ENCODE results near the gene OPN5. TPM values are rescaled to one million over a fixed set of nuclear protein-coding genes. Genes with fewer than 3 reads are reported as not detected.

OPN5 gene
- total and polyA plus RNA-seq, 2 donors (not counting 1 experiment from before 2014, with no cell fraction given): not detected

GRCh38 chr6:47853766-47854165 is 71.9 kb downstream of the OPN5 start:
- no peak for TF ChIP-seq EZH2 (IDR thresholded peaks at IDR 0.05; ENCODE audit: low read length, missing control alignments)
- H3K4me1 ChIP-seq (ENCODE audit: control insufficient read depth, extremely low read depth, insufficient read depth, low read length): no peaks in the 10 kb centered on the region
- H4K20me1 ChIP-seq (ENCODE audit: control insufficient read depth, extremely low read depth, insufficient read depth, low read length): no peaks in the 10 kb centered on the region
- no peak for DNase-seq (ENCODE audit: low read depth in 2 of 2)
- no peaks in the 10 kb centered on the region for H3K36me3 ChIP-seq (ENCODE audit: control insufficient read depth, insufficient read depth, low read length)
- H3K9ac ChIP-seq (ENCODE audit: insufficient read depth, low read length): no peak overlapping the region
- no peaks in the 10 kb centered on the region for H3K79me2 ChIP-seq (ENCODE audit: control insufficient read depth, insufficient read depth, low read length)
- no peak overlapping the region for H3K27ac ChIP-seq (ENCODE audit: insufficient read depth, low read length)
- no peak overlapping the region for H3K4me3 ChIP-seq (replicated peaks in 1 of 4; ENCODE audit: control extremely low read depth in 1 of 4, insufficient read depth in 1 of 4, low read depth in 3 of 4, low read length in 4 of 4)
- H3K27me3 ChIP-seq (ENCODE audit: control insufficient read depth, insufficient read depth, low read length): no peaks in the 10 kb centered on the region
- no peaks in the 10 kb centered on the region for H3K9me3 ChIP-seq (ENCODE audit: control insufficient read depth, insufficient read depth, low read depth, low read length)
- H3K4me2 ChIP-seq (ENCODE audit: extremely low read depth, insufficient read depth, low read length): no peak overlapping the region
- H2AFZ ChIP-seq (ENCODE audit: low read length): no peak overlapping the region

GRCh38 chr6:47854971-47855370 is 73.1 kb downstream of the OPN5 start:
- Histone ChIP-seq H3K9ac (ENCODE audit: insufficient read depth, low read length) (no peak overlapping the region), H3K4me3 (replicated peaks in 1 of 4; ENCODE audit: control extremely low read depth in 1 of 4, insufficient read depth in 1 of 4, low read depth in 3 of 4, low read length in 4 of 4) (no peak overlapping the region), H3K4me2 (ENCODE audit: extremely low read depth, insufficient read depth, low read length) (no peak overlapping the region), H3K9me3 (ENCODE audit: control insufficient read depth, insufficient read depth, low read depth, low read length) (no peaks in the 10 kb centered on the region), H2AFZ (ENCODE audit: low read length) (no peak overlapping the region), H3K79me2 (ENCODE audit: control insufficient read depth, insufficient read depth, low read length) (no peaks in the 10 kb centered on the region), H3K27ac (ENCODE audit: insufficient read depth, low read length) (no peak overlapping the region), H4K20me1 (ENCODE audit: control insufficient read depth, extremely low read depth, insufficient read depth, low read length) (no peaks in the 10 kb centered on the region), H3K27me3 (ENCODE audit: control insufficient read depth, insufficient read depth, low read length) (no peaks in the 10 kb centered on the region), H3K4me1 (ENCODE audit: control insufficient read depth, extremely low read depth, insufficient read depth, low read length) (no peaks in the 10 kb centered on the region), H3K36me3 (ENCODE audit: control insufficient read depth, insufficient read depth, low read length) (no peaks in the 10 kb centered on the region)
- TF ChIP-seq CTCF (conservative IDR thresholded peaks at IDR 0.05 in 1 of 2, IDR thresholded peaks at IDR 0.05 in 1 of 2; ENCODE audit: low read depth in 1 of 2, low read length in 2 of 2) (no peak), EZH2 (IDR thresholded peaks at IDR 0.05; ENCODE audit: low read length, missing control alignments) (no peak)
- no peak for DNase-seq (ENCODE audit: low read depth in 2 of 2)

- no peak overlapping the region for H3K4me2 ChIP-seq (ENCODE audit: extremely low read depth, insufficient read depth, low read length)
- no peaks in the 10 kb centered on the region for H3K27me3 ChIP-seq (ENCODE audit: control insufficient read depth, insufficient read depth, low read length)
- H3K4me3 ChIP-seq (replicated peaks in 1 of 4; ENCODE audit: control extremely low read depth in 1 of 4, insufficient read depth in 1 of 4, low read depth in 3 of 4, low read length in 4 of 4): no peak overlapping the region
- H3K79me2 ChIP-seq (ENCODE audit: control insufficient read depth, insufficient read depth, low read length): no peaks in the 10 kb centered on the region
- no peak for TF ChIP-seq EZH2 (IDR thresholded peaks at IDR 0.05; ENCODE audit: low read length, missing control alignments)
- no peak for TF ChIP-seq CTCF (conservative IDR thresholded peaks at IDR 0.05 in 1 of 2, IDR thresholded peaks at IDR 0.05 in 1 of 2; ENCODE audit: low read depth in 1 of 2, low read length in 2 of 2)
- no peak overlapping the region for H3K27ac ChIP-seq (ENCODE audit: insufficient read depth, low read length)
- H3K36me3 ChIP-seq (ENCODE audit: control insufficient read depth, insufficient read depth, low read length): no peaks in the 10 kb centered on the region
- no peak for DNase-seq (ENCODE audit: low read depth in 2 of 2)
- no peak overlapping the region for H2AFZ ChIP-seq (ENCODE audit: low read length)
- no peaks in the 10 kb centered on the region for H3K9me3 ChIP-seq (ENCODE audit: control insufficient read depth, insufficient read depth, low read depth, low read length)
- H4K20me1 ChIP-seq (ENCODE audit: control insufficient read depth, extremely low read depth, insufficient read depth, low read length): no peaks in the 10 kb centered on the region
- no peak overlapping the region for H3K9ac ChIP-seq (ENCODE audit: insufficient read depth, low read length)
- H3K4me1 ChIP-seq (ENCODE audit: control insufficient read depth, extremely low read depth, insufficient read depth, low read length): no peaks in the 10 kb centered on the region
These were observed 77.3 kb downstream of the OPN5 start for GRCh38 chr6:47859175-47859574.

All from fibroblast of lung (primary cell).